Psoas muscle (tissue), 8 donors: Measurements from ENCODE around the gene HTRA2. TPM values are rescaled to one million over a fixed set of nuclear protein-coding genes. Genes with fewer than 3 reads are reported as not detected.

ENCODE experiments used
- ATAC-seq, 4 donors: fragments of 200-7000 bp; cut with Tn5 transposase; one replicate each; pipeline ENCODE4 v1.9.1; 2020; ENCODE audit warnings: moderate library complexity in 3 of 4, mild to moderate bottlenecking in 2 of 4
- DNase-seq, 2 donors: peaks; one replicate each; pipeline ENCODE4 v3.0.0-alpha.2; 2020
- H3K27ac ChIP-seq: fragments of 200-600 bp; one replicate; pipeline ENCODE4 v1.8.0; 2022
- H3K27me3 ChIP-seq, 3 donors: fragments of 200-600 bp in 1 of 3; one replicate each; pipeline versions ENCODE4 v1.6.1 to v1.8.0; 2013 to 2022; ENCODE audit warnings: low read length in 2 of 3, mild to moderate bottlenecking in 2 of 3, moderate library complexity in 1 of 3; ENCODE audit not compliant: insufficient read depth in 3 of 3
- H3K36me3 ChIP-seq, 2 donors: fragments of 200-600 bp in 1 of 2; one replicate each; pipeline versions ENCODE4 v1.6.1 to v1.8.0; 2013 to 2022; ENCODE audit warnings: low read depth in 1 of 2, mild to moderate bottlenecking in 1 of 2, moderate library complexity in 1 of 2; ENCODE audit not compliant: insufficient read depth in 1 of 2
- H3K4me1 ChIP-seq: fragments of 200-600 bp; one replicate; pipeline ENCODE4 v1.8.0; 2022
- H3K4me3 ChIP-seq: fragments of 200-600 bp; one replicate; pipeline ENCODE4 v1.8.0; 2022; ENCODE audit warnings: mild to moderate bottlenecking
- H3K9me3 ChIP-seq: fragments of 200-600 bp; one replicate; pipeline ENCODE4 v1.8.0; 2022
- WGBS, 3 donors: extraction: QIAGEN DNeasy Blood & Tissue Kit; methylation state at CpG; one replicate each; pipeline versions ENCODE4 v1.1.6 to v1.1.7; 2013; 5-methylcytosine and 5-hydroxymethylcytosine counted together
- intact Hi-C, 2 donors: fragments of 100-400 bp; cut with DNase I; formaldehyde crosslinking; loops; one replicate each; pipeline versions ENCODE4 v1.11.0 to v1.14.2; 2022
- polyA plus RNA-seq, 3 donors: library from polyadenylated mRNA; stranded (reverse); fragments of 200-250 nt; gene quantifications; one replicate each; pipeline ENCODE4 v1.2.3, GENCODE V29; 2013
- total RNA-seq, 4 donors: library from RNA; stranded (reverse); fragmentation: NEBNext Ultra II Directional in 2 of 4; extraction: Animal tissue kit (Norgen Biotek cat#: 25700) in 2 of 4; gene quantifications; one replicate each; pipeline versions ENCODE4 v1.2.1 to v1.2.4, GENCODE V29; 2021 to 2023
- TF ChIP-seq, protein P1 (sequence below): fragments of 200-600 bp; IDR thresholded peaks from one replicate; pipeline ENCODE4 v1.8.0; 2022; ENCODE audit warnings: antibody characterized with exemption
- donor health status: healthy with polysubstance abuse.
- donor health status: DM: no; HTN: no; CAD: no; lungs with moderate emphysema.
- donor health status: Bipolar disorder and iron deficiency.
- donor health status: healthy.
- donor health status: DM: yes; HTN: yes; CAD: no.
- donor health status: DM: no; HTN: no; CAD: no.
- donor health status: DM: no; HTN: no; CAD: no.
- donor health status: DM: yes; HTN: yes; CAD: no.

HTRA2 gene
- total and polyA plus RNA-seq, 7 donors: 23.0 to 54.4 (median 27.6) TPM

DNA sequence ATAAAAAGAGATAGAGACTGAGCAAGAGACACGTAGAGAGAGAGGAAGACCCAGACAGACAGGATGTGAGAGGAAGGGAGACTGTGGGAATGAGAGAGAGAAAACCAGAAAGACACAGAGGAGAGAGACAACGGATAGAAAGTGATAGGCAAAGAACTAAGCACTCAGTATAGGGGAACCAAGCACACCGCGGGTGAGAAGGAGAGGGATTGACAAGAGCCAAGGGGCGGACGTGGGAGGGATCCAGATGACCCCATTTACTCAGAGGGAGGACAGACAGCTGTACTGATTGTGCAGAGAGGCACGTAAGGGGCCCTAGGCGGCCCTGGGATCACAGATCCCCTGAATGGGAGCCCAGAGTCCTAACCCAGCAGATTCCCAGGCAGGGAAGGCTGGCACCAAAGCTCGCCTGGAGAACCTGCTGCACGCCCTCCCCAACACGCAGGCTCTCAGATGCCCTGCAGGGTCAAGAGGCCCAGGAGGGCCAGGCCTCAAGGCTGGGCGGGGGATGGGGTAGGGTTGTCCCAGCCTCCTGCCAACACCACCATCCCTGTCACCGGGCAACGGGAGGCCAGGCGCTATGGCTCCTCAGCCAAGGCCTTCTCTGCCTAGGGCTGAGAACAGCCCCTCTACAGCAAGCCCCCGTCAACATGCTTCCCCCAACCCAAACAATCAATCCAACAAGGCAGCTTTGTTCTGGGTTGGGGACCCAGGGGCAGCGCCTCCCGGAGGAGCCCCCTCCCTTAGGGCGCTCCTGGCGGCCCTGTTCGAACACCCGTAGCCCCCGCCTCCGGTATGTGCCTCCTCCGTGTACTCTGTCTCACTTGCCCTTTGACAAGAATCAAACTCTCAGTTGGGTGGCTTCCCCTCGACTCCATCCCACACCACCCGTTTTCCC is 23.4 kb downstream of the HTRA2 start:
- Histone ChIP-seq H3K27ac (peak overlapping the region; percentile 76), H3K27me3 (peaks cover 0 to 66% (median 16%) of the 10 kb centered on the region in 3 donors), H3K9me3 (no peaks in the 10 kb centered on the region), H3K4me3 (peak overlapping the region; percentile 76), H3K4me1 (peaks cover 16% of the 10 kb centered on the region), H3K36me3 (no peaks in the 10 kb centered on the region)
- intact Hi-C loops: no loop called here
- 36 to 51% (median 37%) methylated on average over 25 to 27 of the region's 27 CpGs for WGBS, 3 donors
- no peak for ATAC-seq
- TF ChIP-seq, protein P1, sequence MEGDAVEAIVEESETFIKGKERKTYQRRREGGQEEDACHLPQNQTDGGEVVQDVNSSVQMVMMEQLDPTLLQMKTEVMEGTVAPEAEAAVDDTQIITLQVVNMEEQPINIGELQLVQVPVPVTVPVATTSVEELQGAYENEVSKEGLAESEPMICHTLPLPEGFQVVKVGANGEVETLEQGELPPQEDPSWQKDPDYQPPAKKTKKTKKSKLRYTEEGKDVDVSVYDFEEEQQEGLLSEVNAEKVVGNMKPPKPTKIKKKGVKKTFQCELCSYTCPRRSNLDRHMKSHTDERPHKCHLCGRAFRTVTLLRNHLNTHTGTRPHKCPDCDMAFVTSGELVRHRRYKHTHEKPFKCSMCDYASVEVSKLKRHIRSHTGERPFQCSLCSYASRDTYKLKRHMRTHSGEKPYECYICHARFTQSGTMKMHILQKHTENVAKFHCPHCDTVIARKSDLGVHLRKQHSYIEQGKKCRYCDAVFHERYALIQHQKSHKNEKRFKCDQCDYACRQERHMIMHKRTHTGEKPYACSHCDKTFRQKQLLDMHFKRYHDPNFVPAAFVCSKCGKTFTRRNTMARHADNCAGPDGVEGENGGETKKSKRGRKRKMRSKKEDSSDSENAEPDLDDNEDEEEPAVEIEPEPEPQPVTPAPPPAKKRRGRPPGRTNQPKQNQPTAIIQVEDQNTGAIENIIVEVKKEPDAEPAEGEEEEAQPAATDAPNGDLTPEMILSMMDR: no peak
- DNase-seq: no peak

DNA sequence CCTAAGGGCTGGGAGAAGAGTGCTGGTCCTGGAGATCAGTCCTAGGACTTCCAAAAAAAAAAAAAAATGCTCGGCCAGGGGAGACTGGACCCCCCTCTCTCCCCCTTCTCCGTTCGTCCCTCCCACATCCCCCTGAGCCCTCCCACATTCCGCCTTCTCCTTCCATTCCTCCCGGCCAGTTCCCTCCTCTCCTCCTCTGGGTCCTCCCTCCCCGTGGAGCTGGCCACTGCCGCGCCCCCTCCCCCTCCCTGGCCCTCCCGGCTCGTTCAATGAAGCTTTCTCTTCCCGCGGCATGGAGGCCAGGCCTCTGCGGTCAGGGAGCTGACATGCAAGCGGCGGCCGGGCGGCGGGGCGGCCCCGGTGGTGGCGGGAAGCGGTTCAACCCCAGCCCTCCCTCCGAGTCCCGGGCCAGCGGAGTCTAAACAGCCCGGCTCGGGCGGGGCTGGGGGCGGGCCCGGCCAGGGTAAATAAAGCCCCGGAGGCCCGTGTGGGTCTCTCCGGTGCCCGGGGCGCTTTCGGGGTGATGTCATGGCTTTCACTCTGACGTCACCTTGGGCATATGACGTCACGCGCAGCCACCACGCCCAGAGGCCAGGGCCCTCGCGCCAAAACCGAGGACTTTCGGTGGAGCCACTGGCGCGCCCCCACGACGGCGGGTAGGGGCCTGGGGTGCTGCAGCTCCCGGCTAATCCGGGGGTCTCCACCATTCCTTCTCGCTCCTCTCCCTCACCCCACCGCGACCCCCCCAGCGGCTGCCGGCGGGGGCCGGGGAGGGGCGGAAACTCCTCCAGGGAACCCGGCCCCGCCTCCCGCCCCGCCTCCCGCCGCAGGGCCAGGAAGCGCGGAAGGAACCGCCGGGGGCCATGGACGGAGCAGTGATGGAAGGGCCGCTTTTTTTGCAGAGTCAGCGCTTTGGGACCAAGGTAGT is 24.4 kb downstream of the HTRA2 start, which contains the start of the genes DOK1 and LOXL3:
Gene DOK1, plus strand, starts transcription at position 829 of the 928 bp plus-strand sequence. Its CDS starts 35 bp downstream, at position 864.
Gene LOXL3, minus strand, starts transcription at position 51 of the 928 bp plus-strand sequence. CDS start 1,308 bp downstream, outside the sequence.
- Histone ChIP-seq H3K27me3 (peaks cover 0 to 56% (median 15%) of the 10 kb centered on the region in 3 donors), H3K36me3 (no peaks in the 10 kb centered on the region), H3K4me1 (peaks cover 14% of the 10 kb centered on the region), H3K4me3 (peak within 1 kb of the TSS; percentile 76), H3K27ac (peak within 1 kb of the TSS; percentile 76), H3K9me3 (no peaks in the 10 kb centered on the region)
- TF ChIP-seq, protein P1: no peak
- DNase-seq (peak; percentile 89 to 90), ATAC-seq (peak; percentile 70 to 88 (median 74))
- intact Hi-C loops: no loop called here
- WGBS, 3 donors: 0 to 1% (median 1%) methylated on average over 48 to 73 of the region's 73 CpGs

DNA sequence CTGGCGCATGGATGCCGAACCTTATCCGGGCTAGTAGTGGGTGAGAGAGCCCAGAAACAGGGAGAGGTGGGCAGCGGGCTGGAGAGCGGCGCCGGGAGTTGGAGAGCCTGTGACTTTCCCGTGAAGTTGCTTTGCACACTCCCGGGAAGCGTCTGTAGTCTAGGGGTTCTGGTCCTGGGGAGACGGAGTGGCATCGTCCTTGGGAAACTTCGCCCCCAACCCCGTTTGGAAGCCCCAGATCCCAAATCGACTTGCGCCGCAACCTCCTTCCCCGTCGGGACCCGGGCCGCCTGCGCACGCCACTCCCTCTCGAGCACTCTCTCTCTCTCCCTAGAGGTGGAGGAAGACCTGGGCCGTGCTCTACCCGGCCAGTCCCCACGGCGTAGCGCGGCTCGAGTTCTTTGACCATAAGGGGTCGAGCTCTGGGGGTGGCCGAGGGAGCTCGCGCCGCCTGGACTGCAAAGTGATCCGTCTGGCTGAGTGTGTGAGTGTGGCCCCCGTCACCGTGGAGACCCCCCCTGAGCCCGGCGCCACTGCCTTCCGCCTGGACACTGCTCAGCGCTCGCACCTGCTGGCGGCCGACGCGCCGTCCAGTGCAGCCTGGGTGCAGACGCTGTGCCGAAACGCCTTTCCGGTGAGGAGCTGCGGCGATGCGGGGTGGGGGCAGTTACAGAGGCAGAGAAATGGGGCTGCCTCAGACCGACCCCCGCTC is 25.2 kb downstream of the HTRA2 start:
- H3K36me3 ChIP-seq: no peaks in the 10 kb centered on the region
- DNase-seq (peak; percentile 43 to 66), ATAC-seq (peak; percentile 40 to 52 (median 44))
- no peaks in the 10 kb centered on the region for H3K9me3 ChIP-seq
- WGBS, 3 donors: 4 to 6% (median 4%) methylated on average over 53 to 58 of the region's 58 CpGs
- peaks cover 10% of the 10 kb centered on the region for H3K4me1 ChIP-seq
- H3K27me3 ChIP-seq: peaks cover 0 to 54% (median 12%) of the 10 kb centered on the region in 3 donors
- TF ChIP-seq, protein P1: no peak
- peak overlapping the region; percentile 76 for H3K4me3 ChIP-seq
- H3K27ac ChIP-seq: peak overlapping the region; percentile 76
- intact Hi-C loops: no loop called here

DNA sequence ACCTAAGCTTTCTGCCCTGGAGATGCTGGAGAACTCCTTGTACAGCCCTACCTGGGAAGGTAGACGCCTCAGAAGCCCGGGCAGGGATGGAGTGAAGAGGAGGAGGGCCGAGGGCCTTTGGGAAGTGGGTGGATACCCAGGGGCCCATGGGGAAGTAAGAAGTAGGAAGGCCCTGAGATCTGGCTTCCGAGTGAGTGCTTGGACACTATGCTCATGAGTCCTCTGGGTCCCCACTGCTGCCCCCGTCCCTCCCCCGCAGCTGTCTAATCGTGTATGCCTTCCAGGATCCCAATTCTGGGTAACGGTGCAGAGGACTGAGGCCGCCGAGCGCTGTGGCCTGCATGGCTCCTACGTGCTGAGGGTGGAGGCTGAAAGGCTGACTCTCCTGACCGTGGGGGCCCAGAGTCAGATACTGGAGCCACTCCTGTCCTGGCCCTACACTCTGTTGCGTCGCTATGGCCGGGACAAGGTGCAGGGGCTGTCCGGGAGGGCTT is 25.9 kb downstream of the HTRA2 start:
- H3K27me3 ChIP-seq: peaks cover 0 to 55% (median 15%) of the 10 kb centered on the region in 3 donors
- H3K27ac ChIP-seq: no peak overlapping the region
- DNase-seq: no peak
- 61 to 80% (median 63%) methylated on average over 17 of the region's 17 CpGs for WGBS, 3 donors
- H3K4me1 ChIP-seq: peaks cover 10% of the 10 kb centered on the region
- H3K4me3 ChIP-seq: peak overlapping the region; percentile 76
- ATAC-seq: no peak
- TF ChIP-seq, protein P1: no peak
- no peaks in the 10 kb centered on the region for H3K36me3 ChIP-seq
- no peaks in the 10 kb centered on the region for H3K9me3 ChIP-seq
- intact Hi-C loops: no loop called here
